Kidney glomerular epithelial cell (primary cell): ENCODE data around the gene THSD4.

Experiments
- DNase-seq: peaks from one replicate; lab custom pipeline; 2025; lab: John Stamatoyannopoulos, UW

Gene THSD4

GRCh38 chr15:71581398-71581930 is 466.2 kb downstream of the THSD4 start:
- no peak for DNase-seq

GRCh38 chr15:71585159-71585558 is 469.9 kb downstream of the THSD4 start:
- DNase-seq, result no peak

GRCh38 chr15:71586463-71586862 is 471.2 kb downstream of the THSD4 start:
- DNase-seq, result no peak

- peak; percentile 72 for DNase-seq
Measured at GRCh38 chr15:71588746-71589145, 473.5 kb downstream of the THSD4 start.

- DNase-seq, result no peak
Measured at GRCh38 chr15:71591057-71591456, 475.8 kb downstream of the THSD4 start.

GRCh38 chr15:71592203-71592602 is 476.9 kb downstream of the THSD4 start:
- no peak for DNase-seq

GRCh38 chr15:71595846-71596553 is 480.7 kb downstream of the THSD4 start:
- no peak for DNase-seq

GRCh38 chr15:71596672-71597071 is 481.4 kb downstream of the THSD4 start:
- DNase-seq, result no peak

GRCh38 chr15:71597126-71597525 is 481.9 kb downstream of the THSD4 start:
- no peak for DNase-seq

- no peak for DNase-seq
Measured at GRCh38 chr15:71597637-71598036, 482.4 kb downstream of the THSD4 start.

GRCh38 chr15:71598741-71599140 is 483.5 kb downstream of the THSD4 start:
- no peak for DNase-seq

- no peak for DNase-seq
Measured at GRCh38 chr15:71599418-71600151, 484.3 kb downstream of the THSD4 start.

GRCh38 chr15:71600237-71600636 is 485.0 kb downstream of the THSD4 start:
- no peak for DNase-seq

- no peak for DNase-seq
Measured at GRCh38 chr15:71601038-71601834, 486.0 kb downstream of the THSD4 start.

- no peak for DNase-seq
Measured at GRCh38 chr15:71603379-71603778, 488.1 kb downstream of the THSD4 start.

GRCh38 chr15:71607383-71607782 is 492.1 kb downstream of the THSD4 start:
- DNase-seq, result no peak

- DNase-seq, result no peak
Measured at GRCh38 chr15:71610728-71611552, 495.7 kb downstream of the THSD4 start.

- no peak for DNase-seq
Measured at GRCh38 chr15:71611553-71612396, 496.5 kb downstream of the THSD4 start.

GRCh38 chr15:71612397-71612722 is 497.1 kb downstream of the THSD4 start:
- no peak for DNase-seq

GRCh38 chr15:71612869-71613268 is 497.6 kb downstream of the THSD4 start:
- DNase-seq, result no peak

- DNase-seq, result no peak
Measured at GRCh38 chr15:71623111-71623510, 507.8 kb downstream of the THSD4 start.
